Neutrophil (primary cell): Measurements from ENCODE around the gene SPOUT1.
"Not testable (repeated sequence)": the region's sequence is repeated elsewhere in the genome, so short reads cannot be mapped to it uniquely, and the experiment has no call there.

ENCODE experiments used
- H3K27ac ChIP-seq: fragments of 200-600 bp; sonication (generic); 2 replicates; pipeline ENCODE4 v1.5.1; 2016; ENCODE audit warnings: mild to moderate bottlenecking, moderate library complexity
- H3K27me3 ChIP-seq: fragments of 200-600 bp; sonication (generic); 2 replicates; pipeline ENCODE4 v1.6.0; 2016; ENCODE audit warnings: mild to moderate bottlenecking
- H3K36me3 ChIP-seq: fragments of 200-600 bp; sonication (generic); 2 replicates; pipeline ENCODE4 v1.5.1; 2017
- H3K4me1 ChIP-seq, 2 experiments: fragments of 200-600 bp in 1 of 2; sonication (generic) in 1 of 2; 1 replicate in 1 of 2; 2 replicates in 1 of 2; pipeline versions ENCODE4 v1.5.1 to v1.6.1; 2013 to 2016; ENCODE audit warnings: low read depth in 1 of 2, low read length in 1 of 2, mild to moderate bottlenecking in 1 of 2, moderate library complexity in 1 of 2; ENCODE audit not compliant: control insufficient read depth in 1 of 2, insufficient read depth in 1 of 2
- H3K4me3 ChIP-seq, 2 experiments: fragments of 200-600 bp in 1 of 2; sonication (generic) in 1 of 2; 1 replicate in 1 of 2; 2 replicates in 1 of 2; pipeline ENCODE4 v1.5.1; 2013 to 2016; ENCODE audit warnings: low read depth in 1 of 2, low read length in 1 of 2, mild to moderate bottlenecking in 1 of 2, moderate library complexity in 1 of 2
- H3K9me3 ChIP-seq: fragments of 200-600 bp; sonication (generic); 2 replicates; pipeline ENCODE4 v1.5.1; 2016
- CTCF ChIP-seq: fragments of 200-600 bp; sonication (generic); IDR thresholded peaks from 2 replicates; pipeline ENCODE4 v1.5.1; 2016; ENCODE audit warnings: antibody characterized with exemption

SPOUT1 gene

GRCh38 chr9:128808543-128808942, 21.1 kb downstream of the SPOUT1 start:
- Histone ChIP-seq H3K9me3 (no peaks in the 10 kb centered on the region), H3K4me3 (no peak overlapping the region), H3K4me1 (no peaks in the 10 kb centered on the region), H3K36me3 (peaks cover 59% of the 10 kb centered on the region), H3K27me3 (no peaks in the 10 kb centered on the region), H3K27ac (no peak overlapping the region)
- no peak for TF ChIP-seq CTCF

- no peaks in the 10 kb centered on the region for H3K4me1 ChIP-seq
- no peak overlapping the region for H3K27ac ChIP-seq
- peaks cover 67% of the 10 kb centered on the region for H3K36me3 ChIP-seq
- no peak overlapping the region for H3K4me3 ChIP-seq
- H3K27me3 ChIP-seq: no peaks in the 10 kb centered on the region
- no peak for TF ChIP-seq CTCF
- no peaks in the 10 kb centered on the region for H3K9me3 ChIP-seq
Measured at GRCh38 chr9:128807827-128808226, 21.8 kb downstream of the SPOUT1 start.

- no peaks in the 10 kb centered on the region for H3K27me3 ChIP-seq
- no peak for TF ChIP-seq CTCF
- H3K4me3 ChIP-seq: no peak overlapping the region
- no peak overlapping the region for H3K27ac ChIP-seq
- no peaks in the 10 kb centered on the region for H3K9me3 ChIP-seq
- H3K4me1 ChIP-seq: no peaks in the 10 kb centered on the region
- H3K36me3 ChIP-seq: peaks cover 87% of the 10 kb centered on the region
Measured at GRCh38 chr9:128805661-128806060, 23.9 kb downstream of the SPOUT1 start.

- Histone ChIP-seq H3K4me1 (no peaks in the 10 kb centered on the region), H3K4me3 (no peak overlapping the region), H3K27ac (no peak overlapping the region), H3K27me3 (no peaks in the 10 kb centered on the region), H3K36me3 (peaks cover 97% of the 10 kb centered on the region), H3K9me3 (no peaks in the 10 kb centered on the region)
- TF ChIP-seq CTCF: no peak
Measured at GRCh38 chr9:128802482-128802881, 27.1 kb downstream of the SPOUT1 start.

GRCh38 chr9:128800061-128800460, 29.5 kb downstream of the SPOUT1 start:
- H3K27ac ChIP-seq: no peak overlapping the region
- H3K36me3 ChIP-seq: peaks cover 92% of the 10 kb centered on the region
- no peak for TF ChIP-seq CTCF
- H3K9me3 ChIP-seq: no peaks in the 10 kb centered on the region
- no peaks in the 10 kb centered on the region for H3K4me1 ChIP-seq
- H3K4me3 ChIP-seq: no peak overlapping the region
- H3K27me3 ChIP-seq: no peaks in the 10 kb centered on the region

GRCh38 chr9:128798896-128799295, 30.7 kb downstream of the SPOUT1 start:
- no peaks in the 10 kb centered on the region for H3K27me3 ChIP-seq
- no peaks in the 10 kb centered on the region for H3K9me3 ChIP-seq
- no peak for TF ChIP-seq CTCF
- H3K36me3 ChIP-seq: peaks cover 92% of the 10 kb centered on the region
- no peaks in the 10 kb centered on the region for H3K4me1 ChIP-seq
- H3K27ac ChIP-seq: no peak overlapping the region
- no peak overlapping the region for H3K4me3 ChIP-seq

GRCh38 chr9:128794961-128795360, 34.6 kb downstream of the SPOUT1 start:
- H3K27ac ChIP-seq, H3K9me3 ChIP-seq, H3K4me3 ChIP-seq, H3K27me3 ChIP-seq, H3K4me1 ChIP-seq: not testable (repeated sequence)
- H3K36me3 ChIP-seq: peaks cover 89% of the 10 kb centered on the region
